CD14-positive monocyte (primary cell): ENCODE results near the gene SHROOM2. TPM values are rescaled to one million over a fixed set of nuclear protein-coding genes. Genes with fewer than 3 reads are reported as not detected.

Source experiments
- DNase-seq, 3 donors: peaks; one replicate each; pipeline ENCODE4 v3.0.0-alpha.2; 2011 to 2022
- H2AFZ ChIP-seq: 2 replicates; pipeline ENCODE4 v1.6.0; 2012; ENCODE audit warnings: mild to moderate bottlenecking, low read depth, low read length, inconsistent platforms; ENCODE audit not compliant: insufficient read depth, poor library complexity, severe bottlenecking
- H3K27ac ChIP-seq, 2 donors: 1 replicate in 1 of 2; 2 replicates in 1 of 2; pipeline ENCODE4 v1.5.1; 2012 to 2013; ENCODE audit warnings: low read length in 2 of 2, control low read depth in 1 of 2, inconsistent platforms in 1 of 2, low read depth in 1 of 2, mild to moderate bottlenecking in 1 of 2
- H3K27me3 ChIP-seq, 2 donors: one replicate each; pipeline versions ENCODE4 v1.6.0 to v1.6.1; 2011 to 2013; ENCODE audit warnings: low read length in 2 of 2; ENCODE audit not compliant: control insufficient read depth in 2 of 2, insufficient read depth in 2 of 2
- H3K36me3 ChIP-seq, 2 donors: replicated peaks in 1 of 2; 1 replicate in 1 of 2; 2 replicates in 1 of 2; pipeline versions ENCODE4 v1.5.1 to v1.6.1; 2012 to 2013; ENCODE audit warnings: low read length in 2 of 2, control low read depth in 1 of 2, inconsistent platforms in 1 of 2, mild to moderate bottlenecking in 1 of 2; ENCODE audit not compliant: insufficient read depth in 2 of 2, control insufficient read depth in 1 of 2
- H3K4me1 ChIP-seq, 2 donors: 1 replicate in 1 of 2; 2 replicates in 1 of 2; pipeline versions ENCODE4 v1.5.1 to v1.6.1; 2012 to 2013; ENCODE audit warnings: low read length in 2 of 2, control low read depth in 1 of 2, inconsistent platforms in 1 of 2, mild to moderate bottlenecking in 1 of 2, moderate library complexity in 1 of 2; ENCODE audit not compliant: insufficient read depth in 2 of 2, control insufficient read depth in 1 of 2
- H3K4me2 ChIP-seq: replicated peaks from 2 replicates; pipeline ENCODE3; 2012; ENCODE audit warnings: low read length, moderate library complexity, mild to moderate bottlenecking; ENCODE audit not compliant: poor library complexity, severe bottlenecking; ENCODE audit errors: extremely low read depth
- H3K4me3 ChIP-seq, 3 experiments: fragments of 200-600 bp in 1 of 3; sonication (generic) in 1 of 3; replicated peaks in 1 of 3; 1 replicate in 2 of 3; 2 replicates in 1 of 3; pipeline ENCODE4 v1.5.1; 2011 to 2013; ENCODE audit warnings: low read length in 3 of 3, mild to moderate bottlenecking in 3 of 3, control low read depth in 2 of 3, low read depth in 2 of 3, inconsistent platforms in 1 of 3, moderate library complexity in 1 of 3
- H3K79me2 ChIP-seq: 2 replicates; pipeline ENCODE4 v1.6.0; 2012; ENCODE audit warnings: mild to moderate bottlenecking, control low read depth, inconsistent platforms, low read length, moderate library complexity; ENCODE audit not compliant: insufficient read depth
- H3K9ac ChIP-seq: 2 replicates; pipeline ENCODE4 v1.6.0; 2017; ENCODE audit warnings: low read length, mild to moderate bottlenecking; ENCODE audit not compliant: insufficient read depth, poor library complexity, severe bottlenecking
- H3K9me3 ChIP-seq, 2 donors: replicated peaks in 1 of 2; 1 replicate in 1 of 2; 2 replicates in 1 of 2; pipeline versions ENCODE4 v1.5.1 to v1.6.1; 2012 to 2013; ENCODE audit warnings: low read length in 2 of 2, control low read depth in 1 of 2; ENCODE audit not compliant: control insufficient read depth in 1 of 2, insufficient read depth in 1 of 2
- H4K20me1 ChIP-seq: 2 replicates; pipeline ENCODE4 v1.6.0; 2012; ENCODE audit warnings: mild to moderate bottlenecking, low read length, control low read depth, moderate library complexity; ENCODE audit not compliant: insufficient read depth
- H3K27ac Mint-ChIP-seq, 7 donors: one replicate each; pipeline ENCODE4 v1.8.0; 2020; ENCODE audit warnings: mild to moderate bottlenecking in 7 of 7, mixed read lengths in 7 of 7, moderate library complexity in 6 of 7, inconsistent platforms in 2 of 7
- H3K27me3 Mint-ChIP-seq, 3 donors: one replicate each; pipeline ENCODE4 v1.8.0; 2021 to 2022; ENCODE audit warnings: low read depth in 3 of 3, mild to moderate bottlenecking in 3 of 3, mixed read lengths in 3 of 3, moderate library complexity in 3 of 3, inconsistent platforms in 1 of 3
- H3K36me3 Mint-ChIP-seq, 2 donors: one replicate each; pipeline ENCODE4 v1.8.0; 2020; ENCODE audit warnings: mixed read lengths in 2 of 2, inconsistent platforms in 1 of 2, mild to moderate bottlenecking in 1 of 2
- H3K4me1 Mint-ChIP-seq: one replicate; pipeline ENCODE4 v1.8.0; 2020; ENCODE audit warnings: mild to moderate bottlenecking, mixed read lengths
- H3K4me3 Mint-ChIP-seq, 2 donors: one replicate each; pipeline ENCODE4 v1.8.0; 2020; ENCODE audit warnings: mild to moderate bottlenecking in 2 of 2, mixed read lengths in 2 of 2, moderate library complexity in 1 of 2
- H3K9me3 Mint-ChIP-seq, 7 donors: one replicate each; pipeline ENCODE4 v1.8.0; 2020 to 2022; ENCODE audit warnings: mixed read lengths in 7 of 7, mild to moderate bottlenecking in 6 of 7, moderate library complexity in 6 of 7, inconsistent platforms in 2 of 7
- CTCF ChIP-seq: fragments of 200-600 bp; IDR thresholded peaks from one replicate; pipeline ENCODE4 v1.8.0; 2022; ENCODE audit warnings: antibody characterized with exemption, mild to moderate bottlenecking
- WGBS: methylation state at CpG from one replicate; pipeline ENCODE4 v1.1.5; 2013; ENCODE audit warnings: missing lambda C conversion rate; ENCODE audit not compliant: insufficient coverage; 5-methylcytosine and 5-hydroxymethylcytosine counted together
- intact Hi-C, 2 donors: fragments of 100-400 bp; cut with micrococcal nuclease; formaldehyde crosslinking; loops; one replicate each; pipeline versions ENCODE4 v1.15.0 to v1.15.1; 2023
- polyA plus RNA-seq, 3 donors: library from polyadenylated mRNA; depleted of rRNA in 1 of 3; unstranded in 2 of 3; stranded (reverse) in 1 of 3; fragments of 300-500 nt in 2 of 3; fragments of >200 nt in 1 of 3; fragmentation: Illumina TruSeq in 2 of 3; gene quantifications; 1 replicate in 2 of 3; 2 replicates in 1 of 3; pipeline ENCODE4 v1.2.3, GENCODE V29; 2012 to 2021

Gene SHROOM2
- polyA plus RNA-seq, 3 donors, result not detected

GRCh38 chrX:9848718-9849479, 62.7 kb downstream of the SHROOM2 start:
- Histone ChIP-seq H3K27ac (no peak overlapping the region), H3K4me3 (no peak overlapping the region), H3K4me1 (no peaks in the 10 kb centered on the region), H3K27me3 (peaks cover 0 to 2% of the 10 kb centered on the region in 2 donors), H3K9ac (no peak overlapping the region), H3K4me2 (no peak overlapping the region), H3K9me3 (no peaks in the 10 kb centered on the region), H2AFZ (no peak overlapping the region), H3K36me3 (no peaks in the 10 kb centered on the region), H4K20me1 (no peaks in the 10 kb centered on the region), H3K79me2 (no peaks in the 10 kb centered on the region)
- H3K9me3 Mint-ChIP-seq, result peaks cover 0 to 3% (median 0%) of the 10 kb centered on the region in 7 donors
- H3K4me1 Mint-ChIP-seq, result peaks cover 2% of the 10 kb centered on the region
- no peak for DNase-seq
- no CpG with 5 or more reads among the region's 17 CpGs for WGBS
- no peak for TF ChIP-seq CTCF
- H3K36me3 Mint-ChIP-seq, result no peaks in the 10 kb centered on the region
- peaks cover 2 to 18% (median 5%) of the 10 kb centered on the region in 3 donors for H3K27me3 Mint-ChIP-seq
- H3K27ac Mint-ChIP-seq, result no peak overlapping the region
- no peak overlapping the region for H3K4me3 Mint-ChIP-seq
- intact Hi-C loops, result no loop called here

- Histone ChIP-seq H3K27me3 (peaks cover 3 to 6% of the 10 kb centered on the region in 2 donors), H3K4me2 (no peak overlapping the region), H4K20me1 (no peaks in the 10 kb centered on the region), H2AFZ (no peak overlapping the region), H3K9me3 (no peaks in the 10 kb centered on the region), H3K4me3 (no peak overlapping the region), H3K79me2 (no peaks in the 10 kb centered on the region), H3K27ac (no peak overlapping the region), H3K4me1 (no peaks in the 10 kb centered on the region), H3K36me3 (no peaks in the 10 kb centered on the region), H3K9ac (no peak overlapping the region)
- DNase-seq, result no peak
- intact Hi-C loops, result no loop called here
- no peaks in the 10 kb centered on the region for H3K4me1 Mint-ChIP-seq
- peaks cover 10 to 21% (median 13%) of the 10 kb centered on the region in 3 donors for H3K27me3 Mint-ChIP-seq
- TF ChIP-seq CTCF, result no peak
- WGBS, result no CpG with 5 or more reads among the region's 6 CpGs
- no peaks in the 10 kb centered on the region for H3K36me3 Mint-ChIP-seq
- no peak overlapping the region for H3K4me3 Mint-ChIP-seq
- H3K27ac Mint-ChIP-seq, result no peak overlapping the region
- peaks cover 0 to 3% (median 0%) of the 10 kb centered on the region in 7 donors for H3K9me3 Mint-ChIP-seq
These were observed 65.7 kb downstream of the SHROOM2 start for GRCh38 chrX:9851890-9852289.
